Measurements from ENCODE around the gene REV3L.

The REV3L gene

DNA sequence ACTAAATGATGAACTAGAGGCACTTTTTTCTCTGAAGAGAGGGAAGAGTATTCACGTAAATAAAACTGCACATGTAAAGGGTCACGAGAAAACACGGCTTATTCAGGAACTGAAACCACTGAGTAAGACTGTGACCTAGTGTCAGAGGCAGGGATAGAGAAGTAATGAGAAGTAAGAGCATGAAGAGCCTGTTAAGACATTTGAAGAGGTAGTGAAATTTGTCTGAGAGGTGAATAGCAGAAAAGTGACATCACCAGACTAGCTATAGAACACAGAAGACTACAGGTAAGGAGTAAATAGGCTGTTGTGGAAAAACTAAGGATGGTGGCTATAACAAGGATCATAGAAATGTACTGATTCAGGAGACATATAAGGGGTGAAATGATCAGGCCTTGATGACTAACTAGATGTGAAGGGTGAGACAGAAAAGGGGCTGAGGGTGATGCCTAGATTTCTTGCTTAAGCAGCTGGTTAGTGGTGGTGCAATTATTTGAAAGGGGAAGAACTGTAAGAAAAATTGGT is 76.8 kb downstream of the REV3L start:
- no peaks in the 10 kb centered on the region for H3K27me3 ChIP-seq (replicated peaks; ENCODE audit: control insufficient read depth, insufficient read depth, low read length)
- no peaks in the 10 kb centered on the region for H3K9me3 ChIP-seq (ENCODE audit: control insufficient read depth, low read length)
- peaks cover 10% of the 10 kb centered on the region for H3K4me1 ChIP-seq (ENCODE audit: control insufficient read depth, insufficient read depth, low read length)
- no peak overlapping the region for H3K4me3 ChIP-seq (ENCODE audit: low read length)
- peaks cover 97% of the 10 kb centered on the region for H3K36me3 ChIP-seq (ENCODE audit: control insufficient read depth, insufficient read depth, low read length, severe bottlenecking)
- DNase-seq (ENCODE audit: low read depth) = no peak
- H3K9ac ChIP-seq (ENCODE audit: low read length) = no peak overlapping the region

DNA sequence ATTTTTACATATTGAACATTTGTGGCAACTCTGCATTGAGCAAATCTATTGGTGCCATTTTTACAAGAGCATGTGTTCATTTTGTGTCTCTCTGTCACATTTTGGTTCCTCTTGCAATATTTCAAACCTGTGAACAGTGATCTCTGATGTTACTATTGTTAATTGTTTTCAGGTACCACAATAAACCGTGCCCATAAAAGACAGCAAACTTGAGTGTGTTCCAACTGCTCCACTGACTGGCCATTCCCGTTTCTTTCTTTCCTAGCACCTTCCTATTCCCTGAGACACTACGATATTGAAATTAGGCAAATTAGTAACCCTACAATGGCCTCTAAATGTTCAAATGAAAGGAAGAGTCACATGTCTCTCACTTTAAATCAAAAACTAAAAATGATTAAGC is 79.6 kb downstream of the REV3L start:
- Histone ChIP-seq H3K4me1 (ENCODE audit: control insufficient read depth, insufficient read depth, low read length) (peaks cover 10% of the 10 kb centered on the region), H3K27me3 (replicated peaks; ENCODE audit: control insufficient read depth, insufficient read depth, low read length) (no peaks in the 10 kb centered on the region), H3K9me3 (ENCODE audit: control insufficient read depth, low read length) (no peaks in the 10 kb centered on the region), H3K9ac (ENCODE audit: low read length) (no peak overlapping the region), H3K36me3 (ENCODE audit: control insufficient read depth, insufficient read depth, low read length, severe bottlenecking) (peaks cover 97% of the 10 kb centered on the region), H3K4me3 (ENCODE audit: low read length) (no peak overlapping the region)
- no peak for DNase-seq (ENCODE audit: low read depth)

DNA sequence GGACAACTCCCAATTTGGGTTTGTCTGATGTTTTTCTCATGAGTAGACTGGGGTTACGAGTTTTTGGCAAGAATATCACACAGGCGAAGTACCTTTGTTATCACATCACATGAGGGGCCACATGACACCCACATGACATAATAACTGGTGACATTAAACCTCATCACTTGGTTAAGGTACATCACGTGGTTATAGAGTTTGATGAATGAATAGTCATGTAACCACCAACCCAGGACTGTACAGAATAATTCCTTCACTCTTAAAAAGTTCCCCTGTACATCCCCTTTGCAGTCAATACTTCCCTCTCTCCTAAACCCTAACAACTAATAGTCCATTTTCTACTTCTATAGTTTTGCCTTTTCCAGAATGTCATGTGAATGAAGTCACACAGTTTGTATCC is 83.4 kb downstream of the REV3L start:
- no peaks in the 10 kb centered on the region for H3K4me1 ChIP-seq (ENCODE audit: control insufficient read depth, insufficient read depth, low read length)
- peaks cover 100% of the 10 kb centered on the region for H3K36me3 ChIP-seq (ENCODE audit: control insufficient read depth, insufficient read depth, low read length, severe bottlenecking)
- H3K27me3 ChIP-seq (replicated peaks; ENCODE audit: control insufficient read depth, insufficient read depth, low read length) = no peaks in the 10 kb centered on the region
- no peak for DNase-seq (ENCODE audit: low read depth)
- no peak overlapping the region for H3K4me3 ChIP-seq (ENCODE audit: low read length)
- H3K9ac ChIP-seq (ENCODE audit: low read length) = no peak overlapping the region
- no peaks in the 10 kb centered on the region for H3K9me3 ChIP-seq (ENCODE audit: control insufficient read depth, low read length)

DNA sequence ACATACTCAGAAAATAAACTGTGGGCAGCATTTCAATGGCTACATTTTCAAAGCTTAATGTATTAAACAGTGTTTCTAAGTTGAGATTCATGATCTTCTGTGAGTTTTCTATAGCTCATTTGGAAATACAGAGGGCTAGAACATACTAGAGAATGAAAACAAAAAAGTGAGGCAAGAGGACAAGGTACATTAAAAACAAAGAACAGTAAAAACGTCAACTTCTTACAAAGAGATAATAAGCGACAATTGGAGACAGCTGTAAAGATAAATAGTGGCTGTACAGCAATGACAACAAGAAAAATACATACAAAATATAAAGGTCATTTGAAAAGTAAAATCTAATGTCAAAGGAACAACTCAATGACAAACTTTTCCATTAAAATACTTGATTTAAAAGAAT is 94.3 kb downstream of the REV3L start:
- H3K4me1 ChIP-seq (ENCODE audit: control insufficient read depth, insufficient read depth, low read length) = no peaks in the 10 kb centered on the region
- H3K36me3 ChIP-seq (ENCODE audit: control insufficient read depth, insufficient read depth, low read length, severe bottlenecking) = peaks cover 100% of the 10 kb centered on the region
- no peak for DNase-seq (ENCODE audit: low read depth)
- no peak overlapping the region for H3K4me3 ChIP-seq (ENCODE audit: low read length)
- H3K9me3 ChIP-seq (ENCODE audit: control insufficient read depth, low read length) = no peaks in the 10 kb centered on the region
- H3K27me3 ChIP-seq (replicated peaks; ENCODE audit: control insufficient read depth, insufficient read depth, low read length) = no peaks in the 10 kb centered on the region
- no peak overlapping the region for H3K9ac ChIP-seq (ENCODE audit: low read length)

DNA sequence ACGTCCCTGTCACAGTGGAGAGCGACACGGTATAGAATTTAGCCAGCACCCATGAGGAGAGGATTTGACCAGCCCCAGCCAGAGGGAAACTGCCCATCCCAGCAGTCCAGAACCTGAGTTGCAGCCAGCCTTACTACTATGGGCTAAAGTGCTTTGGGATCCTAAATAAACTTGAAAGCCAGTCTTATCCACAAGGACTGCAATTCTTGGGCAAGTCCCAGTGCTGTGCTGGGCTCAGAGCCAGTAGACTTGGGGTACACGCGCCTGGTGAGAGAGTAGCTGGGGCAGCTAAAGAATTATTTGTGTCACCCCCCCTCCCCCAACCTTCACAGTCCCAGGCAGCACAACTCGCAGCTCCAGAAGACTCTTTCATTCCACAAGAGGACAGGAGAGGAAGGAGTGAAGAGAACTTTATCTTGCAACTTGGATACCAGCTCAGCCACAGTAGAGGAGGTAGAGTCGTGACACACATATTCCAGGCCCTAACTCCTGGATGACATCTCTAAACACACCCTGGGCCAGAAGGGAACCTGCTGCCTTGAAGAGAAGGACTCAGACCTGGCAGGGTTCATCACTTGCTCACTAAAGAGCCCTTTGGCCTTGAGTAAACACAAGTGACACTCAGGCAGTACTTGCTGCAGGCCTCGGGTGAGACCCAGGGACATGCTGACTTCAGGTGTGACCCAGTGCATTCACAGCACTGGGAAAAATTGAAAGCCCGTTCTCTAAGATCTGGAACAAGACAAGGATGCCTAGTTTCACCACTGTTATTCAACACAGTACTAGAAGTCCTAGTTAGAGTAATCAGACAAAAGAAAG is 100.3 kb downstream of the REV3L start:
- Histone ChIP-seq H3K36me3 (ENCODE audit: control insufficient read depth, insufficient read depth, low read length, severe bottlenecking) (peaks cover 100% of the 10 kb centered on the region), H3K9ac (ENCODE audit: low read length) (no peak overlapping the region)

DNA sequence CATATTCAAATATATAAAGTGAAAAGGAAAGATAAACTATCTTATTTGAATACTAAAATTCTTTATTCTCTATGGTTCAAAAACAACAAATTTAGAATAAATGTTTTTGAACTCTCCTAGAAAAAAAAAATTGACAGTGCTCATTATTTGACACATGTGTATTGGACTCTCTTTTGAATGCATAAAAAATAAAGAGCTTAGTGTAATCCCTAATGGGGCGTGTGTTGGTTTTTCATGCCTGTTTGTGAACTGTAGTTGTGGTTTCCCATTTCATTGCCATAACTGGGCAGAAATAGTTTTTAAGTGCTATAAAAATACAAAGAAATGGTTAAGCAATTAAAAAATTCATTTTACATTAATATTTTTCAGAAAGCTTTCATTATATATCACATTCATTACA is 101.3 kb downstream of the REV3L start:
- peaks cover 27% of the 10 kb centered on the region for H3K4me1 ChIP-seq (ENCODE audit: control insufficient read depth, insufficient read depth, low read length)
- H3K4me3 ChIP-seq (ENCODE audit: low read length) = no peak overlapping the region
- peaks cover 100% of the 10 kb centered on the region for H3K36me3 ChIP-seq (ENCODE audit: control insufficient read depth, insufficient read depth, low read length, severe bottlenecking)
- no peaks in the 10 kb centered on the region for H3K27me3 ChIP-seq (replicated peaks; ENCODE audit: control insufficient read depth, insufficient read depth, low read length)
- H3K9ac ChIP-seq (ENCODE audit: low read length) = no peak overlapping the region
- no peak for DNase-seq (ENCODE audit: low read depth)
- H3K9me3 ChIP-seq (ENCODE audit: control insufficient read depth, low read length) = no peaks in the 10 kb centered on the region

More for the DNA sequence above, 100.3 kb downstream of the REV3L start:
- Histone ChIP-seq H3K27me3 (replicated peaks; ENCODE audit: control insufficient read depth, insufficient read depth, low read length) (no peaks in the 10 kb centered on the region), H3K9me3 (ENCODE audit: control insufficient read depth, low read length) (no peaks in the 10 kb centered on the region), H3K4me3 (ENCODE audit: low read length) (no peak overlapping the region), H3K4me1 (ENCODE audit: control insufficient read depth, insufficient read depth, low read length) (peaks cover 23% of the 10 kb centered on the region)
- no peak for DNase-seq (ENCODE audit: low read depth)

DNA sequence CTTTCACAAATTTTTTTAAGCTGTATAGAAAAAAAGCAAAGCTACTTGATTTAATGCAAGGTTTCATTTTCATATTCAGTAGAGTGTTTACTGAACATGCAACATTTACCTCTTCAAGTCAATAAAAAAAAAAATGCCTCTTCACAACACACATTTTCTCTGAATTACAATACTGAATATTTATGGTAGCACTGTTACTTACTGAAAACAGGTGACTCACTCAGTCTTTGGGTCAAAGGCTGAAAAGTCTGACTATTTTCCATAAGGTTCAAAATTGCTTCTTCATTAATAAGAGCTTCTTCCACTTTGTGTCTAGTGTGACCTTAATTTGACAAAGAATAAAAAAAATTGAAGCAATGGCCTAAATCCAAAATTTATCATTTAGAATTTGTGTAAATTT is 101.9 kb downstream of the REV3L start:
- no peak overlapping the region for H3K9ac ChIP-seq (ENCODE audit: low read length)
- DNase-seq (ENCODE audit: low read depth) = no peak
- no peaks in the 10 kb centered on the region for H3K9me3 ChIP-seq (ENCODE audit: control insufficient read depth, low read length)
- no peaks in the 10 kb centered on the region for H3K27me3 ChIP-seq (replicated peaks; ENCODE audit: control insufficient read depth, insufficient read depth, low read length)
- H3K36me3 ChIP-seq (ENCODE audit: control insufficient read depth, insufficient read depth, low read length, severe bottlenecking) = peaks cover 100% of the 10 kb centered on the region
- H3K4me1 ChIP-seq (ENCODE audit: control insufficient read depth, insufficient read depth, low read length) = peaks cover 27% of the 10 kb centered on the region
- no peak overlapping the region for H3K4me3 ChIP-seq (ENCODE audit: low read length)

DNA sequence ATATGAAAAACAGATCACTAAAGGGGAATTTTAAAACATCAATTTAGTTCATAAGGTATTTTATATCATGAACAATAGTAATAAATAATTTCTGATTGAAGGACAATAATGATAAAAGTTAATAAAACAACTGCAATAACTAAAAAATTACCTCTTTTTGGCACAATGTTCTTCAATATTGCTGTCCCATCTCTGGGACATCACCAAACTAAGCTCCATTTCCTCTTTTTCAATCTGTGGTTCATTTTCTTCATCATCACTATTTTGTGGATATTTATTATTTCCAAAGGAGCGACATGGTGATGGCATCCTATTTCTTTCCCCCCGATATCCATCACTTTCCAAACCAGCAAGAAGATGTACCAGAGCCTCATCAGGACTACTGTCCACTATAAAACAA is 103.2 kb downstream of the REV3L start:
- Histone ChIP-seq H3K4me3 (ENCODE audit: low read length) (no peak overlapping the region), H3K9me3 (ENCODE audit: control insufficient read depth, low read length) (no peaks in the 10 kb centered on the region), H3K27me3 (replicated peaks; ENCODE audit: control insufficient read depth, insufficient read depth, low read length) (no peaks in the 10 kb centered on the region), H3K4me1 (ENCODE audit: control insufficient read depth, insufficient read depth, low read length) (peaks cover 27% of the 10 kb centered on the region), H3K9ac (ENCODE audit: low read length) (no peak overlapping the region), H3K36me3 (ENCODE audit: control insufficient read depth, insufficient read depth, low read length, severe bottlenecking) (peaks cover 100% of the 10 kb centered on the region)
- no peak for DNase-seq (ENCODE audit: low read depth)

DNA sequence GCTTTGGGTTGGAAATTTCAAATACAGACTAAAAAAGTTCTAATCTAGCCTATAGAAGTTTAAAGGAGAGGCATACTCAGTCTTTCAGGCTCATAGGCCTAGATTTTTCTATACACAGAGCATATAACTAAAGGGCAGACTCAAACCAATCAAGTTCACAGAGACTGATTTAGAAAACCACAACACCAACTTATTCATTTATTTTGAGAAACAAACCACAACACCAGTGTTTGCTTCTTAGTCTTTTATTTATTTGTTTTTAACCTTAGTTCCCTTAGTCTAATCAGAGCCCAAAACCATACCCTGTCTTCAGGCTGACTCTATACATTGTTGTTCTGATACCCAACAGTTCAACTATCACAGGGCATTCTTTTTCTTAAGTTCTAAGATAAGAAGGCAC is 103.7 kb downstream of the REV3L start:
- H3K4me1 ChIP-seq (ENCODE audit: control insufficient read depth, insufficient read depth, low read length) = peaks cover 27% of the 10 kb centered on the region

DNA sequence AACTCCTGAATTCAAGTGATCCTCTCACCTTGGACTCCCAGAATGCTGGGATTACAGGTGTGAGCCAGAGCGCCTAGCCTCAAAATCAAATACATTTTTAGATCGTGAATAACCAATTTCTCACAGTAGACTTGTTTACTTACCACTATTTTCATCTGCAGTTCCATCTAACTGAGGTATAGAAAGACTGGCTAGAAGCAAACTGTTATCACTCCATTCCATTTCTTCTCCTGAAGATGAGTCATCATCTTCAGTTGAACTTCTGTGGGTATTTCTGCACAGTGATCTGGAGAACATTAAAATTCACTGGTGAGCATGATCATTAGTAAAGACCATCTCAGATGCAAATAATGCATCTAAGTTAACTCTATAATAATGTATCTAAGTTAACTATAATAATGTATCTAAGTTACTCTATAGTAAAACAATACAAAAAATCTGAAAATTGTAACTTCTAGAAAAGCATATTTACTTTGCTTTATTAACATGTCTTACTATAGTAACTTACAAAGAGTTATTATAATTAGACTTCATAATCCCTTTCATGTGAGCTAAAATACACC is 105.4 kb downstream of the REV3L start:
- no peaks in the 10 kb centered on the region for H3K9me3 ChIP-seq (ENCODE audit: control insufficient read depth, low read length)
- H3K4me3 ChIP-seq (ENCODE audit: low read length) = no peak overlapping the region
- peaks cover 100% of the 10 kb centered on the region for H3K36me3 ChIP-seq (ENCODE audit: control insufficient read depth, insufficient read depth, low read length, severe bottlenecking)
- H3K9ac ChIP-seq (ENCODE audit: low read length) = no peak overlapping the region
- DNase-seq (ENCODE audit: low read depth) = peak; percentile 23
- H3K4me1 ChIP-seq (ENCODE audit: control insufficient read depth, insufficient read depth, low read length) = peaks cover 26% of the 10 kb centered on the region
- H3K27me3 ChIP-seq (replicated peaks; ENCODE audit: control insufficient read depth, insufficient read depth, low read length) = no peaks in the 10 kb centered on the region

More for the DNA sequence above, 103.7 kb downstream of the REV3L start:
- H3K4me3 ChIP-seq (ENCODE audit: low read length) = no peak overlapping the region
- H3K9ac ChIP-seq (ENCODE audit: low read length) = no peak overlapping the region
- peaks cover 100% of the 10 kb centered on the region for H3K36me3 ChIP-seq (ENCODE audit: control insufficient read depth, insufficient read depth, low read length, severe bottlenecking)
- no peaks in the 10 kb centered on the region for H3K27me3 ChIP-seq (replicated peaks; ENCODE audit: control insufficient read depth, insufficient read depth, low read length)
- H3K9me3 ChIP-seq (ENCODE audit: control insufficient read depth, low read length) = no peaks in the 10 kb centered on the region
- no peak for DNase-seq (ENCODE audit: low read depth)

DNA sequence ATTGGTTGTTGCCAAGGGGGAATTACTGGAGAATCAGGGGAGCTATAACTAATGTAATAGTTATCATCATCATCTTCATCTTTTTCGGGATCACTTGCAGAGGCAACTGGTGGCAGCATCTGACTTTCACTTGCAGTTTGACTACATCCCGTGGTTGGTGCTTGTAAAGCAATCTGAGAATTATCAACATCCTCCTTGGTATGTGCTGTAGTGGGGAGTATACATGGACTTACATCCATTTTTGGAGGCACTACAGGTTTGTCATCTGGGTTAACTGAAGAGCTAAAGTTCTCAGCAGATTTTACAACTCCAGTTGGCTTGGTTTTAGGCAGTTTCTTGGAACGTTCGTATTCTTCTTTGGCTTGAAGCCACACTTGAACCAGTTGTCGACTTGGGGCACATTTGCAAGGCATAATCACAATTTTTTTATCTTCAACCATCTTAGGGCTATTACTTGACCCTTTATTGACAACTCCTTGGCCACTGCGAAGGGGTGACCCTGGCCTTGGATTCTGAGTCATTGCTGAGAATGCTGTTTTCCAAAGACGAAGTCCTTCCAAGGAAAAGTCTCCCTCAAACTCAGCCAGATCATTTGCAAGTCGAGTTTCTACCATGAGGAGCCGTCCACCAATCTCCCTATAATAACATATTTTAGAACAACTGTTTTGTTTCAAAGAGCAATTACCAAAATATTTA is 115.5 kb downstream of the REV3L start:
- Histone ChIP-seq H3K4me1 (ENCODE audit: control insufficient read depth, insufficient read depth, low read length) (peaks cover 28% of the 10 kb centered on the region), H3K27me3 (replicated peaks; ENCODE audit: control insufficient read depth, insufficient read depth, low read length) (no peaks in the 10 kb centered on the region), H3K9me3 (ENCODE audit: control insufficient read depth, low read length) (no peaks in the 10 kb centered on the region), H3K4me3 (ENCODE audit: low read length) (peak overlapping the region; percentile 18), H3K36me3 (ENCODE audit: control insufficient read depth, insufficient read depth, low read length, severe bottlenecking) (peaks cover 95% of the 10 kb centered on the region), H3K9ac (ENCODE audit: low read length) (no peak overlapping the region)
- DNase-seq (ENCODE audit: low read depth) = no peak
